ENCODE measurements around the gene ZNF724. TPM values are rescaled to one million over a fixed set of nuclear protein-coding genes. Genes with fewer than 3 reads are reported as not detected.

The ZNF724 gene
- total and polyA plus RNA-seq, 5 experiments from 2014 or later, result 1.9 to 7.8 (median 2.6) TPM

GRCh38 chr19:23222998-23223652 is 27.1 kb downstream of the ZNF724 start:
- no peaks in the 10 kb centered on the region for H3K27me3 Mint-ChIP-seq
- peaks cover 25 to 78% (median 52%) of the 10 kb centered on the region in 3 donors for H3K36me3 Mint-ChIP-seq
- peaks cover 10 to 89% (median 24%) of the 10 kb centered on the region in 9 donors for H3K9me3 Mint-ChIP-seq
- DNase-seq, result no peak
- no peaks in the 10 kb centered on the region for H3K4me1 Mint-ChIP-seq
- ATAC-seq, result no peak
- H3K4me3 Mint-ChIP-seq, result no peak overlapping the region
- POLR2A ChIA-PET, result interaction anchor here (0.5 kb wide), 1 partner anchor 877 kb away, joined by 3 read pairs; no protein-coding TSS in a partner anchor
- no peak overlapping the region for H3K27ac Mint-ChIP-seq

DNA sequence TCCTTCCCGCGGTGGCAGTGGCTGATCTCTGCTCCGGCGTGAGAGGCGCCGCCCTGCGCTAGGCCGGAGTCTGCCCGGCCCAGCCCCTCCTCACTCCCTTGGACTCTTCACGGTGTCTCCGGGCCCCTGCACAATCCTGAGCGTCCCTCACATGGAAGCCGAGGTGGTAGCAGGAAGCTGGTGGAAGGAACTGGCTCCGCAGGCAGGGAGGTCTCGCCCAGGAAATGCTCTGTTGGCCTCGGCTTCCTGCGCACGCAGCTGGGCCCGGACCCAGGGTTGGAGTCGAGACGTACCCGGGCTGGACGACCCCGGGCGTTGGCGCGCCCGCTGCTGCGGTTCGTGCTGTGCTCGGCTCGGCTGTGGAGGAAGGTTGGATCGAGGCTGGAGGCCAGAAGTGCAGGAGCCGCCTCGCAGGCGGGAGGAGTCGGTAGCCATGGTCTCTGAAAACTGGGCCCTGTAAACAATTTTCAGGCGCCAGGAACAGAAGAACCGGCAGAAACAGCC is 46.3 kb downstream of the ZNF724 start:
- Mint-ChIP-seq H3K27ac (no peak overlapping the region), H3K27me3 (peaks cover 0 to 3% (median 0%) of the 10 kb centered on the region in 5 donors), H3K36me3 (peaks cover 0 to 15% (median 6%) of the 10 kb centered on the region in 3 donors), H3K4me1 (no peaks in the 10 kb centered on the region), H3K4me3 (no peak overlapping the region), H3K9me3 (peaks cover 0 to 69% (median 27%) of the 10 kb centered on the region in 9 donors)
- ATAC-seq (no peak), DNase-seq (no peak)
- POLR2A ChIA-PET, result no interaction called here

GRCh38 chr19:23190341-23190740 is 59.9 kb downstream of the ZNF724 start:
- H3K27me3 Mint-ChIP-seq, result no peaks in the 10 kb centered on the region

GRCh38 chr19:23183251-23183650 is 66.9 kb downstream of the ZNF724 start:
- H3K27ac Mint-ChIP-seq, result no peak overlapping the region
- H3K4me3 Mint-ChIP-seq, result no peak overlapping the region
- DNase-seq (no peak), ATAC-seq (no peak)
- peaks cover 0 to 17% (median 1%) of the 10 kb centered on the region in 5 donors for H3K27me3 Mint-ChIP-seq
- peaks cover 0 to 37% (median 12%) of the 10 kb centered on the region in 9 donors for H3K9me3 Mint-ChIP-seq
- H3K36me3 Mint-ChIP-seq, result no peaks in the 10 kb centered on the region
- POLR2A ChIA-PET, result no interaction called here
- H3K4me1 Mint-ChIP-seq, result no peaks in the 10 kb centered on the region

More at GRCh38 chr19:23190341-23190740, 59.9 kb downstream of the ZNF724 start:
- POLR2A ChIA-PET, result interaction anchor here (0.6 kb wide), 1 partner anchor 63 kb away, joined by 5 read pairs; no protein-coding TSS in a partner anchor
- no peak overlapping the region for H3K4me3 Mint-ChIP-seq
- H3K4me1 Mint-ChIP-seq, result no peaks in the 10 kb centered on the region
- DNase-seq (no peak), ATAC-seq (no peak)
- H3K27ac Mint-ChIP-seq, result no peak overlapping the region
- H3K36me3 Mint-ChIP-seq, result peaks cover 0 to 10% (median 0%) of the 10 kb centered on the region in 3 donors
- peaks cover 0 to 43% (median 19%) of the 10 kb centered on the region in 9 donors for H3K9me3 Mint-ChIP-seq

Other genes starting within 250 kb of the ZNF724 start
- not detected for gene ZNF728, start 247.2 kb downstream of the ZNF724 start, total RNA-seq
- gene ZNF728, start 247.2 kb downstream of the ZNF724 start, polyA plus RNA-seq, result not detected
- gene ZNF730, start 133.4 kb downstream of the ZNF724 start, total RNA-seq, result not detected
- gene ZNF730, start 133.4 kb downstream of the ZNF724 start, polyA plus RNA-seq, result not detected
- 100 to 1,000 TPM; 106 to 121 TPM for gene ZNF91, start 145.1 kb upstream of the ZNF724 start, total RNA-seq
- gene ZNF91, start 145.1 kb upstream of the ZNF724 start, polyA plus RNA-seq, result 10 to 100 TPM; 44.2 to 53.8 (median 51.7) TPM